Measurements from ENCODE around the gene CDK18.

- TF ChIP-seq POLR2AphosphoS5 (IDR thresholded peaks at IDR 0.05; ENCODE audit: low read depth) (no peak), CTCF (IDR thresholded peaks at IDR 0.05; ENCODE audit: insufficient read depth, low read length) (no peak), GABPA (IDR thresholded peaks at IDR 0.05; ENCODE audit: low read depth) (no peak), SPI1 (IDR thresholded peaks at IDR 0.05; ENCODE audit: borderline replicate concordance, low read depth) (no peak)
- TF ChIP-seq, protein P1, sequence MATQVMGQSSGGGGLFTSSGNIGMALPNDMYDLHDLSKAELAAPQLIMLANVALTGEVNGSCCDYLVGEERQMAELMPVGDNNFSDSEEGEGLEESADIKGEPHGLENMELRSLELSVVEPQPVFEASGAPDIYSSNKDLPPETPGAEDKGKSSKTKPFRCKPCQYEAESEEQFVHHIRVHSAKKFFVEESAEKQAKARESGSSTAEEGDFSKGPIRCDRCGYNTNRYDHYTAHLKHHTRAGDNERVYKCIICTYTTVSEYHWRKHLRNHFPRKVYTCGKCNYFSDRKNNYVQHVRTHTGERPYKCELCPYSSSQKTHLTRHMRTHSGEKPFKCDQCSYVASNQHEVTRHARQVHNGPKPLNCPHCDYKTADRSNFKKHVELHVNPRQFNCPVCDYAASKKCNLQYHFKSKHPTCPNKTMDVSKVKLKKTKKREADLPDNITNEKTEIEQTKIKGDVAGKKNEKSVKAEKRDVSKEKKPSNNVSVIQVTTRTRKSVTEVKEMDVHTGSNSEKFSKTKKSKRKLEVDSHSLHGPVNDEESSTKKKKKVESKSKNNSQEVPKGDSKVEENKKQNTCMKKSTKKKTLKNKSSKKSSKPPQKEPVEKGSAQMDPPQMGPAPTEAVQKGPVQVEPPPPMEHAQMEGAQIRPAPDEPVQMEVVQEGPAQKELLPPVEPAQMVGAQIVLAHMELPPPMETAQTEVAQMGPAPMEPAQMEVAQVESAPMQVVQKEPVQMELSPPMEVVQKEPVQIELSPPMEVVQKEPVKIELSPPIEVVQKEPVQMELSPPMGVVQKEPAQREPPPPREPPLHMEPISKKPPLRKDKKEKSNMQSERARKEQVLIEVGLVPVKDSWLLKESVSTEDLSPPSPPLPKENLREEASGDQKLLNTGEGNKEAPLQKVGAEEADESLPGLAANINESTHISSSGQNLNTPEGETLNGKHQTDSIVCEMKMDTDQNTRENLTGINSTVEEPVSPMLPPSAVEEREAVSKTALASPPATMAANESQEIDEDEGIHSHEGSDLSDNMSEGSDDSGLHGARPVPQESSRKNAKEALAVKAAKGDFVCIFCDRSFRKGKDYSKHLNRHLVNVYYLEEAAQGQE (IDR thresholded peaks at IDR 0.05; ENCODE audit: insufficient replicate concordance, low read depth): no peak
Observed at GRCh38 chr1:205581321-205581980, 77.0 kb downstream of the CDK18 start.
